Gastroesophageal sphincter (tissue), 4 donors: ENCODE measurements around the gene TMEM168. TPM values are rescaled to one million over a fixed set of nuclear protein-coding genes. Genes with fewer than 3 reads are reported as not detected.

Experiments
- ATAC-seq: fragments of 150-250 bp; one replicate; pipeline ENCODE4 v1.9.1; 2016; ENCODE audit warnings: mild to moderate bottlenecking, moderate library complexity
- H3K27ac ChIP-seq, 4 donors: fragments of 200-600 bp; sonication (generic) in 3 of 4; 1 replicate in 3 of 4; 2 replicates in 1 of 4; pipeline ENCODE4 v1.5.1; 2016 to 2019
- H3K27me3 ChIP-seq: fragments of 200-600 bp; sonication (generic); one replicate; pipeline ENCODE4 v1.5.1; 2019
- H3K36me3 ChIP-seq, 2 donors: fragments of 200-600 bp; sonication (generic); one replicate each; pipeline ENCODE4 v1.5.1; 2019; ENCODE audit warnings: control low read depth in 1 of 2
- H3K4me1 ChIP-seq, 3 donors: fragments of 200-600 bp; sonication (generic); 1 replicate in 2 of 3; 2 replicates in 1 of 3; pipeline ENCODE4 v1.5.1; 2016 to 2019; ENCODE audit warnings: control low read depth in 2 of 3
- H3K4me3 ChIP-seq, 2 donors: fragments of 200-600 bp; sonication (generic); one replicate each; pipeline ENCODE4 v1.5.1; 2019; ENCODE audit warnings: mild to moderate bottlenecking in 1 of 2, moderate library complexity in 1 of 2
- H3K9me3 ChIP-seq, 3 donors: fragments of 200-600 bp; sonication (generic); one replicate each; pipeline ENCODE4 v1.5.1; 2017 to 2019; ENCODE audit warnings: control low read depth in 2 of 3
- EP300 ChIP-seq: sonication (generic); formaldehyde crosslinking; IDR thresholded peaks from one replicate; pipeline ENCODE4 v1.6.1; 2017; ENCODE audit warnings: antibody characterized with exemption, mild to moderate bottlenecking
- POLR2A ChIP-seq, 2 donors: fragments of 450-650 bp; IDR thresholded peaks; one replicate each; pipeline ENCODE4 v1.6.1; 2017; ENCODE audit warnings: antibody characterized with exemption in 2 of 2, mild to moderate bottlenecking in 2 of 2, moderate library complexity in 1 of 2
- POLR2AphosphoS5 ChIP-seq: sonication (generic); formaldehyde crosslinking; IDR thresholded peaks from one replicate; pipeline ENCODE4 v1.6.1; 2017; ENCODE audit warnings: antibody characterized with exemption
- WGBS, 2 donors: methylation state at CpG; one replicate each; pipeline ENCODE4 v1.1.5; 2018; ENCODE audit warnings: low coverage in 1 of 2; 5-methylcytosine and 5-hydroxymethylcytosine counted together
- total RNA-seq, 4 donors: library from RNA; depleted of rRNA; stranded (reverse); fragments of >200 nt; gene quantifications; one replicate each; pipeline ENCODE4 v1.1.0, GENCODE V29; 2016
- TF ChIP-seq, protein P1 (sequence below), 4 experiments: fragments of 200-600 bp in 2 of 4; fragments of 450-650 bp in 2 of 4; sonication (generic) in 1 of 4; IDR thresholded peaks; one replicate each; pipeline ENCODE4 v1.5.1; 2017 to 2019; ENCODE audit warnings: antibody characterized with exemption in 4 of 4, mild to moderate bottlenecking in 2 of 4, moderate library complexity in 2 of 4

The TMEM168 gene
- total RNA-seq, 4 donors from 2014 or later, result 11.4 to 23.7 (median 19.0) TPM

DNA sequence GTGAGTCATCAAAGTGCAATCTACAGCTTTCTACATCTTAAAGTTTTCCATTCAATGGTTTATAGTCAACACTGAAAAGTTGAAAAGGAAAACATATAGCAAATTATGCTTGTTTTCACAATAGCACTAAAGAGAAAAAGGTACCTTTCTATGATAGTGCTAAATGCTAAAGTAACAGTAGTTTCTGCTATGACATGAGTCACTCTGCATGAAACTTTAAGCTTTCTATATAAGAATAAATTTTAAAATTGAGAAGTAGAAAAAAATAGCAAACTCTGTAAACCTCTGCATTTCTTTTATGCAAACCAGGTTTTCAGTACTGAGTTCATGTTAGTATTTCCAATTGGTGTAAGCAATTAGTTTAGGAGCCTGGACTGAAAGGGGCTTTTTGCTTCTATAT lies 31.2 kb upstream of the TMEM168 start:
- H3K9me3 ChIP-seq, result peaks cover 0 to under 1% (median 0%) of the 10 kb centered on the region in 3 donors
- ATAC-seq, result no peak
- no peaks in the 10 kb centered on the region for H3K27me3 ChIP-seq
- TF ChIP-seq, protein P1, sequence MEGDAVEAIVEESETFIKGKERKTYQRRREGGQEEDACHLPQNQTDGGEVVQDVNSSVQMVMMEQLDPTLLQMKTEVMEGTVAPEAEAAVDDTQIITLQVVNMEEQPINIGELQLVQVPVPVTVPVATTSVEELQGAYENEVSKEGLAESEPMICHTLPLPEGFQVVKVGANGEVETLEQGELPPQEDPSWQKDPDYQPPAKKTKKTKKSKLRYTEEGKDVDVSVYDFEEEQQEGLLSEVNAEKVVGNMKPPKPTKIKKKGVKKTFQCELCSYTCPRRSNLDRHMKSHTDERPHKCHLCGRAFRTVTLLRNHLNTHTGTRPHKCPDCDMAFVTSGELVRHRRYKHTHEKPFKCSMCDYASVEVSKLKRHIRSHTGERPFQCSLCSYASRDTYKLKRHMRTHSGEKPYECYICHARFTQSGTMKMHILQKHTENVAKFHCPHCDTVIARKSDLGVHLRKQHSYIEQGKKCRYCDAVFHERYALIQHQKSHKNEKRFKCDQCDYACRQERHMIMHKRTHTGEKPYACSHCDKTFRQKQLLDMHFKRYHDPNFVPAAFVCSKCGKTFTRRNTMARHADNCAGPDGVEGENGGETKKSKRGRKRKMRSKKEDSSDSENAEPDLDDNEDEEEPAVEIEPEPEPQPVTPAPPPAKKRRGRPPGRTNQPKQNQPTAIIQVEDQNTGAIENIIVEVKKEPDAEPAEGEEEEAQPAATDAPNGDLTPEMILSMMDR (IDR thresholded peaks at IDR 0.05), result no peak
- TF ChIP-seq POLR2A (IDR thresholded peaks at IDR 0.05), result no peak
- no peak for TF ChIP-seq EP300
- TF ChIP-seq POLR2AphosphoS5, result no peak
- H3K4me1 ChIP-seq, result no peaks in the 10 kb centered on the region
- H3K4me3 ChIP-seq, result no peak overlapping the region
- peaks cover 0 to 17% of the 10 kb centered on the region in 2 donors for H3K36me3 ChIP-seq
- H3K27ac ChIP-seq, result no peak overlapping the region

DNA sequence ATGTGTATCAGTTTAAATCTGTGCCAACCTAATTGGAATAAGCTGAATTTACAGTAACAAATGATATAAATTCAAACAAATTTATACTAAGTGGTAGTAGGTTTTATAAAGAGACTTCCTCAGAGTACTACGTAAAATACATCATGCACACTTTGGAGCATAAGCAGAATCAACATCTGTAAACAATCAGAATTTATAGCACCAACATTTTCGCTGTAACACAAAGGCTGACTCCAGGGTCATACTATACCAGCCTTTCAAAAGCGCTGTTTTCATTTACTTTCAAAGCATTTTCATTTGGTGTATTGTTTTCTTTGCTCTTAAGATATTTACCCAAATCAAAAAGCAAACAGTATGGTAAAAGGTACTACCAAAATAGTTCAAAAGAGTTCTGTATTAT lies 29.3 kb upstream of the TMEM168 start:
- no peak overlapping the region for H3K4me3 ChIP-seq
- 84 to 91% methylated on average over 3 of the region's 3 CpGs for WGBS, 2 donors
- ATAC-seq, result no peak
- no peaks in the 10 kb centered on the region for H3K27me3 ChIP-seq
- H3K4me1 ChIP-seq, result no peaks in the 10 kb centered on the region
- H3K36me3 ChIP-seq, result peaks cover 0 to 17% of the 10 kb centered on the region in 2 donors
- TF ChIP-seq, protein P1 (IDR thresholded peaks at IDR 0.05), result no peak
- TF ChIP-seq POLR2AphosphoS5, result no peak
- TF ChIP-seq POLR2A (IDR thresholded peaks at IDR 0.05), result no peak
- no peak for TF ChIP-seq EP300
- H3K27ac ChIP-seq, result no peak overlapping the region
- peaks cover 0 to 10% (median 0%) of the 10 kb centered on the region in 3 donors for H3K9me3 ChIP-seq

DNA sequence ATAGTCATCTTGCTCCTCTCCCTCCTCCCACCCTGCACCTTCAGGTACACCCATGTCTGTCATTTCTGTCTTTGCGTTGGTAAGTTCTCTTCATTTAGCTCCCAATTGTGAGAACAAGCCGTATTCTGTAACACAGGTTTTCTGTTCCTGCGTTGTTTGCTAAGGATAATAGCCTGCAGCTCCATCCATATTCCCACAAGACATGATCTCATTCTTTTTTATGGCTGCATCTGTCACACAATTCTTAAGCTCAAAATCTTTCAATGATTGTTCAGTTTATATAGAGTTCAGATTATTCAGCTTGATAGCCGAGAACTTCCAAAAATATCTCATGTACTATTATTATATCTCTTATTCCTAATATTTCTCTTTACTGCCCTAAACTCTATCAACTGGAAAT lies 16.0 kb upstream of the TMEM168 start:
- Histone ChIP-seq H3K36me3 (no peaks in the 10 kb centered on the region), H3K4me3 (no peak overlapping the region), H3K27me3 (no peaks in the 10 kb centered on the region), H3K9me3 (no peaks in the 10 kb centered on the region), H3K4me1 (no peaks in the 10 kb centered on the region), H3K27ac (no peak overlapping the region)
- no peak for ATAC-seq
- 76 to 88% methylated on average over 3 to 4 of the region's 4 CpGs for WGBS, 2 donors
- no peak for TF ChIP-seq POLR2AphosphoS5
- no peak for TF ChIP-seq POLR2A (IDR thresholded peaks at IDR 0.05)
- TF ChIP-seq EP300, result no peak
- TF ChIP-seq, protein P1 (IDR thresholded peaks at IDR 0.05), result no peak

DNA sequence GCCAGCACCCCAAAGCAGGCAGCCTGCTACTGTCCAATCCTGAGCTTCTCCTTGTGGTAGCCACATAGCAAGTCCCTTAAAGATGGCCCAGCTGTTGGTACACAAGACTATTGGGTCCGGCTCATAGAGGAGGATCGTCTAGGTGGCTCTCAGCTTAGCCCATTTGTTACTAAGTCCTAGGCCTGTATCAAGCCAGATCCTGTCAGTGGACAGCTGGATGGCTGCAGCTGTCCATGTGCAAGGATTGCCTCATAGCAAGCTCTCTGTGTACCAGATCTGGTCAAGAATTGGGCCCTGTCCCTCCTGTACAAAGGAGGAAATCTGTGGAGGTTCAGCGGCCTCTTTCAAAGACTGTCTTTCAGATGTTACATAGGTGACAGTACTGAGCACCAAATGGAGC lies 12.2 kb upstream of the TMEM168 start:
- H3K27ac ChIP-seq, result no peak overlapping the region
- 92% methylated on average over 2 of the region's 3 CpGs; no CpG with 5 or more reads in 1 of the 2 donors for WGBS, 2 donors
- no peaks in the 10 kb centered on the region for H3K27me3 ChIP-seq
- H3K4me3 ChIP-seq, result no peak overlapping the region
- no peaks in the 10 kb centered on the region for H3K9me3 ChIP-seq
- no peaks in the 10 kb centered on the region for H3K36me3 ChIP-seq
- TF ChIP-seq EP300, result no peak
- TF ChIP-seq, protein P1 (IDR thresholded peaks at IDR 0.05), result no peak
- H3K4me1 ChIP-seq, result no peaks in the 10 kb centered on the region
- ATAC-seq, result no peak

DNA sequence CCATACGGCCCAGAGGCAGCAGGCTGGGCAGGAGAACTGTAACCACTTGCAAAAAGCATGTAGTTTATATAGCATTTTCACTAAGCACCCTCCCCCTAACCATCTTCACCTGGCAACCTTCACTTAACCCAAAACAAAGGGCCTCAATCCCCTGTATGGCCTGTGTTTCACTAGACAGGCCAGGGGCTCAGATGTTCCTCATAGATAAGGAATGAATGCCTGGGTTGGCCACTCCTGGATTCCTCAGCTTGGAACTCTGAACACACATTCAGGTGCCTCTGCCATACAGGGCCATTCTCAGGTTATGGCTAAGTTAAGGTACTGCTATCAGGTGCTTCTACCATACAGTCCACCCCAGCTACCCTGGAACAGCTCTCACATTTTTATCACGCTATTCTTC lies 10.3 kb upstream of the TMEM168 start:
- H3K9me3 ChIP-seq, result no peaks in the 10 kb centered on the region
- H3K27ac ChIP-seq, result no peak overlapping the region
- no peaks in the 10 kb centered on the region for H3K36me3 ChIP-seq
- TF ChIP-seq POLR2A (IDR thresholded peaks at IDR 0.05) (no peak), POLR2AphosphoS5 (no peak), EP300 (no peak)
- TF ChIP-seq, protein P1 (IDR thresholded peaks at IDR 0.05), result no peak
- ATAC-seq, result no peak
- H3K4me3 ChIP-seq, result no peak overlapping the region
- WGBS, 2 donors, result 83 to 86% methylated on average over 1 to 2 of the region's 2 CpGs
- H3K4me1 ChIP-seq, result no peaks in the 10 kb centered on the region
- H3K27me3 ChIP-seq, result no peaks in the 10 kb centered on the region
